ENCODE data around the gene NEB.
"Not testable (repeated sequence)": the region's sequence is repeated elsewhere in the genome, so short reads cannot be mapped to it uniquely, and the experiment has no call there.

Gene NEB

DNA sequence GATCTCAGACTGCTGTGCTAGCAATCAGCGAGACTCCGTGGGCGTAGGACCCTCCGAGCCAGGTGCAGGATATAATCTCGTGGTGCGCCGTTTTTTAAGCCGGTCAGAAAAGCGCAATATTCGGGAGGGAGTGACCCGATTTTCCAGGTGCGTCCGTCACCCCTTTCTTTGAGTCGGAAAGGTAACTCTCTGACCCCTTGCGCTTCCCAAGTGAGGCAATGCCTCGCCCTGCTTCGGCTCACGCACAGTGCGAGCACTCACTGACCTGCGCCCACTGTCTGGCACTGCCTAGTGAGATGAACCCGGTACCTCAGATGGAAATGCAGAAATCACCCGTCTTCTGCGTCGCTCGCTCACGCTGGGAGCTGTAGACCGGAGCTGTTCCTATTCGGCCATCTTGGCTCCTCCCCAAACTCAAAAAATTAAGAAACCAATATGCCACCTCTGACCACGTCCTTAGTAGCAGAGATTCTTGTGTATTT lies 29.8 kb downstream of the NEB start:
- DNase-seq (ENCODE audit: low read depth): not testable (repeated sequence)

DNA sequence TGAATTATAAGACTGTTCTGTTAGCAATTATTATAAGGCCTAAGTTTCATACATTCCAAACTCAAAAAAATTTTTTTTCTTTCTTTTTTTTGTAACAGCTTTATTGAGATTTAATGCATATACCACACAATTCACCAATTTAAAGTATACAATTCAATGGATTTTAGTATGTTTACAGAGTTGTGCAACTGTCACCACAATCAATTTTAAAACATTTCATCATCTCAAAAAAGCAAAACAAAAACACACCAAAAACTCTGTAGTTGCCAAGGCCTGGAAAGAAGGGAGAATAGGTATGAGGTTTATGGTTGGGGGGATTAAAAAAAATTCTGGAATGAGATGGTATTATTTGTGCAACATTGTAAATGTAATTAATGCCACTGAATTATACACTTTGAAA lies 36.1 kb downstream of the NEB start:
- not testable (repeated sequence) for DNase-seq (ENCODE audit: low read depth)

DNA sequence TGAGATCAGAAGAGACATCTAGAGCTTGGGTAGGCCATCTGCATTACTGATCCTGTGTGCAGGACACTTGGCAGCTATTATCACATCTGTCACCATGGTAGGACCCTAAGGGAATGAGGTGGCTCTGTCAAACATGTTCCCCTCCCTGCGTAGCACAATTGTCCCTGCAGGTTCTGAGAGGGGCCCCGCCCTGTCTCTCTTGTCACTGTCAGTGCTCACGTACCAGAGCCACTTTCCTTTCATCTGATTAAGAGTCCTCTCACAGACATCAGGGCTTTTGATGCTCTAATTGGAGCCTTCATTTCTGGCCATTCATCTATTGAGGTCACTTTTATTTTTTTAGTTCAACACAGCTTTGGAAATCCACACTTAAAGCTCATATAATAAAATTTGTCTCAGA lies 38.5 kb downstream of the NEB start:
- no peak for DNase-seq (ENCODE audit: low read depth)

DNA sequence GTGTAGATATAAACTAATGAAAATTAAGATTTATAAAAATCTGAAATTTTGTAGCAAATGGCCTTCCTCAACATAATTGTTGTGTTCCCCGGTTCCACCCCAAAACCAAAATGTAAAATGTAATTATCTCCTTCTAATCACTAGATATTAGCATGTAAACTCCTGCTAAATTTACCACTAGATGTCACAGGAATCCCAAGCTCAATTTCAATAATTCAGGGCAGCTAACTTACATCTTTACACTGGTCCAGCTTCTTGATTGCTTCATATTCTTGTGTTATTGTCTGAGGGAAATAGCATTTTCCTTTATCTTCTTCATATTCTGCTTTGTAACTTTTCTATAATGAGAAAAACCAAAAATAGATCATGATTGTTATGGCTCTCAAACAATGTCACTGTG lies 42.6 kb downstream of the NEB start:
- no peak for DNase-seq (ENCODE audit: low read depth)

GRCh38 chr2:151688719-151689118 lies 45.6 kb downstream of the NEB start:
- no peak for DNase-seq (ENCODE audit: low read depth)

- no peak for DNase-seq (ENCODE audit: low read depth)
These were observed 51.7 kb downstream of the NEB start for GRCh38 chr2:151682459-151683003.

- DNase-seq (ENCODE audit: low read depth): no peak
These were observed 53.2 kb downstream of the NEB start for GRCh38 chr2:151681051-151681450.

DNA sequence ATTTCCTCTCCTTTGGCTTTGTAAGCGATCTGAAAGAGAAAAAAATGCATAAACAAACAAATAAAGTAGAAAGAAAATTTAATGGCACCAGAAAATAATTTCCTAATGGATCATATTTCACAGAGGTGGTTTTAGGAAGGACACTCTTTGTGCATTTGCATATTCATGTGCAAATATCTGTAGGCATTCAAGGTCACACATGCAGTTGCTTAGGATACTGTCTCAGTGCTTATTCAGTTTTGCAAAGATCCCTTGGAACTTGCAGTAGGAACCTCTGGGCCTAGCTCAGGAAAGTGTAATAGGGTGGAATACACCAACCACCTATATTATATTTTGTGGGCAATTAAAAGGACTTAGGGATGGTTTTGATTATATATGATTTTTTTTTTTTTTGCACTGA lies 54.3 kb downstream of the NEB start:
- no peak for DNase-seq (ENCODE audit: low read depth)

GRCh38 chr2:151678849-151679248 lies 55.4 kb downstream of the NEB start:
- DNase-seq (ENCODE audit: low read depth): no peak

- DNase-seq (ENCODE audit: low read depth): no peak
These were observed 61.3 kb downstream of the NEB start for GRCh38 chr2:151673016-151673415.

- no peak for DNase-seq (ENCODE audit: low read depth)
These were observed 62.0 kb downstream of the NEB start for GRCh38 chr2:151672277-151672676.

GRCh38 chr2:151670846-151671597 lies 63.3 kb downstream of the NEB start:
- no peak for DNase-seq (ENCODE audit: low read depth)

GRCh38 chr2:151670346-151670745 lies 63.9 kb downstream of the NEB start:
- DNase-seq (ENCODE audit: low read depth): no peak

DNA sequence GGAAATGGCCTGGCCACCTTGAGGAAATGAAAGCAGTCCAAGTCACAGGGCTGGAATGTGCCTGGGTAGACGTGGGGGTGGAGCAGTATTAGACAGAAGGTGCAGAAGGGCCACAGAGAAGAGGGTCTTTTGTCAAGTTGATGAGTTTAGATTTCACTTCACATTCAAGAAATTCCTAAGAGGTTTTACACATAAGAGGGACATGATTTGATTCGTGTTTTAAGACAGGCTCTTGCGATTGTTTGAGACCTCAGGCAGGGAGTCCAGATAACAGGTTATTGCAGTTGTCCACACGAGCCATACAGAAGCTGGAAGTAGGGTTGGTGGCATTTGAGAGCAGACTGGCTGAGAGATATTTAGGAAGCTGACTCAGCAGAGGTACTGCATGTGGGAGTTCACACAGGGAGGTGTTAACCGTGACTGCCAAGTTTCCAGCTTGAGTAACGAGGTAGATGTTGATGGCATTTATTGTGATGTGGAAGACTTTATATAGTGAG lies 64.6 kb downstream of the NEB start:
- no peak for DNase-seq (ENCODE audit: low read depth)

GRCh38 chr2:151668737-151669136 lies 65.5 kb downstream of the NEB start:
- no peak for DNase-seq (ENCODE audit: low read depth)

- DNase-seq (ENCODE audit: low read depth): no peak
These were observed 68.3 kb downstream of the NEB start for GRCh38 chr2:151665959-151666358.

DNA sequence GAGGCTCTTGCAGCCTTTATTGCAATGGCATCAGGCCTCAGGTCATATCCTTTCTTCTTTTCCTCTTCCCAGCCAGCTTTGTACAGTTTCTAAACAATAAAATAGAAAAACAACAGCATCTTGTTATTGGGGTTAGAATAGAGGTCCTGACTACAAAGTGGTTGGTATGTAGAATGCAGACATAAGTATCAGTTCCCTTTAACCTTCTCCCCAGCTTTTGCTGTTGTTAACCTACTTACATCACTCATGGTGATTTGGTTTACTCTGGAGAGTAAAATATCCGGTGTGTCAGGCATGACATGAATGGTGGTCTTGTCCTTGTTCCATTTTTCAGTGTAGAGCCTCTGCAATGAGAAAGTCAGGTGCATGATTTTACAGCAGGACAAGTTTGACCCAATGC lies 69.8 kb downstream of the NEB start:
- DNase-seq (ENCODE audit: low read depth): no peak

- DNase-seq (ENCODE audit: low read depth): no peak
These were observed 72.7 kb downstream of the NEB start for GRCh38 chr2:151661625-151662024.

- no peak for DNase-seq (ENCODE audit: low read depth)
These were observed 76.2 kb downstream of the NEB start for GRCh38 chr2:151658081-151658480.

GRCh38 chr2:151657667-151658076 lies 76.6 kb downstream of the NEB start:
- DNase-seq (ENCODE audit: low read depth): no peak

DNA sequence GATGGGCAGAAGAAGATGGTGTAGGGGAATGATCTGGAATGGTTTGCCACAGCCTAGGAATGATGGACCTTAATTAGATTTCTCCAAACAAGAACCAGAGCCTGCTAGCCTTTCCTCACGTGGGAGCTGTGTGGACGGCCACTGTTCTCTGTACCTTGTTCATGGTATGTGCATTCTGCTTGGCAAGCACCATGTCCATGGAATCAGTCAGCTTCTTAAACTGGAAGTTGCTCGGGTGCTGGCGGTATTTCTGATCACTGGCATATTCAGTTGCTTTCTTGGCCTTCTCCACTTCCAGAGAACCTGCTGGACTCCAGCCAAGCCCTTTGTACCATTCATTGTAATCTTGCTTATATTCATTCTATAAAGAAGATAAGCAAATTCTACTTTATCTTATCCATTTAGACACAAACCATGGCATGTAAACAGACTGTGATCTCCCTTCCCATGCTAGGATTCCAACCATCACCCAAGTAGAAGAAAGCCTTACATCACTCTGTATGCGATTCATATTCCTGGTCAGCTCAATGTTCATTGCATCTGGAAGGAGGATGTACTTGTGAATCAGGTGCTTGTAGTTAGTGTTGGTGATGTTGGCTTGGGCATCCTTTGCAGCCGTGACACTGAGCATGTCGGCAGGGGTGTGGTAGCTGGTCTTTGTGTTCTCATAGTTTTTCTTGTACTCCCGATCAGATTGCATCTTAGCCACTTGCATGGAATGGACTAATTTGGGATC lies 78.4 kb downstream of the NEB start:
- DNase-seq (ENCODE audit: low read depth): no peak

GRCh38 chr2:151654891-151655290 lies 79.4 kb downstream of the NEB start:
- DNase-seq (ENCODE audit: low read depth): no peak

DNA sequence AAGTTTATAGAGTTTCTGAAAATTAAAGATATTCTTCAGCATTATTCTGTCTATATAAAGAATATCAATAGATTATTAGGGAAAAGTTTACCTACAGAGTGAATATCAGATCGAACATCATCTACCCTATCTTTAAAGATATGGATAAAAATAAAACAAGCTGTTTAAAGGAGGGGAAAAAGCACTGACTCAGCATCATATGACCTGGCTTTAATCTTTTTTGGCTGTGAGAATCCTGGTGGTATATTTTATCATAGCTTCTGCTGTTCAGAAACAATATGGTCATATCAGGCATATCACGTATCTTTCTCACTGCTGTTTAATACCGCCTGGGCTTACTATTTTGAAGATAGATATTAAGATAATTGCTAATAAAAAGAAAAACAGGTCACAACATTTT lies 80.2 kb downstream of the NEB start:
- DNase-seq (ENCODE audit: low read depth): no peak
